ENCODE data around the gene CYP26C1.

The CYP26C1 gene

GRCh38 chr10:93063977-93064660, 3.5 kb downstream of the CYP26C1 start:
- DNase-seq, result no peak

- DNase-seq, result no peak
These were observed 4.5 kb downstream of the CYP26C1 start for GRCh38 chr10:93064874-93065660.

DNA sequence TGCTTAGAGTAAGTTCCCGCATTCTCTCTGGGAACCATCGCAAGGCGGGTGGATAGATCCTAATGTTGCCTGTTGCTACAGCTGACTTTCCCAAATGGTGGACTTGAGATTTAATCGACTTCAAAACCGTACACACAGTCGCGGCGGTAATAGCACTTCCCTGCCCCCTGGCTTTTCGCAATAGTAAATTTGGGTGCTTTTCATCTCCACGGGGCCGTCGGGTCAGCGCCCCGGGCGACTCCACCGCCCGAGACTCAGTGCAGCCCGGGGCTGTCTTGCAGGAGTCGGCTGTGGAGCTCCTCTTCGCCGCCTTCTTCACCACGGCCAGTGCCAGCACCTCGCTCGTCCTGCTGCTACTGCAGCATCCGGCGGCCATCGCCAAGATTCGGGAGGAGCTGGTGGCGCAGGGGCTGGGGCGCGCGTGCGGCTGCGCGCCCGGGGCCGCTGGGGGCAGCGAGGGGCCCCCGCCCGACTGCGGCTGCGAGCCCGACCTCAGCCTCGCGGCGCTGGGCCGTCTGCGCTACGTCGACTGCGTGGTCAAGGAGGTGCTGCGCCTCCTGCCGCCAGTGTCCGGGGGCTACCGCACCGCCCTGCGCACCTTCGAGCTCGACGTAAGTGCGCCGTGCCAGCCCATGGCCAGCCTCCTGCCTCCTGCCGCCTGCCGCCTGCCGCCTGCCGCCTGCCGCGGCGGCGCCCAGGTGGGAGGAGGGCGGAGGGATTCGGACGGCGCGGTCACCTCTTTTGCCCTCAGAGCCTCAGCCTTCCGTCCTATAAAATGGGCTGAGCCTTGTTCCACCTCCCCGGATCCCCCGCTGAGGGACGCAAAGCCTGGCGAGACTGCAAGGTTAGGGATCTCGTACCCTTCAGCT, 5.3 kb downstream of the CYP26C1 start:
- DNase-seq, result no peak

- no peak for DNase-seq
These were observed 5.9 kb downstream of the CYP26C1 start for GRCh38 chr10:93066544-93066913.

- DNase-seq, result no peak
These were observed 7.1 kb downstream of the CYP26C1 start for GRCh38 chr10:93067443-93068365.

- DNase-seq, result peak; percentile 79
These were observed 8.0 kb downstream of the CYP26C1 start for GRCh38 chr10:93068411-93069244.

DNA sequence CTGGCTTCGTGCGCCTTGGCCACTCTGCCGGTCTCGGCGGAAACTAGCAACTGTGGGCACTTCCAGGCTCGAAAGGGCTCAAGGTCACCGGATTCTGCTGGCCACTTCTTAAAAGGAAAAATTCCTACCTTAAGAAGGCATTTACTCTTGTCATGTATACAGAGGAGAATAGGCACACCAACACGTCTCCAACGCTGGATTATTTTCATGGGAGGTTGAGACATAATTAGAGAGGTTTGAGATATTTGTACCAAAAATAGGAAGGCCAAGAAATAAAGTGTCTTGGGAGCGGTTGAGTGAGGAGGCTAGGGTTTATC, 8.6 kb downstream of the CYP26C1 start:
- DNase-seq, result no peak

- DNase-seq, result no peak
These were observed 10.0 kb downstream of the CYP26C1 start for GRCh38 chr10:93070378-93071176.

GRCh38 chr10:93071177-93071472, 10.5 kb downstream of the CYP26C1 start:
- DNase-seq, result no peak

GRCh38 chr10:93071674-93072224, 11.2 kb downstream of the CYP26C1 start:
- peak; percentile 65 for DNase-seq

- DNase-seq, result peak; percentile 65
These were observed 11.7 kb downstream of the CYP26C1 start for GRCh38 chr10:93072225-93072712.

GRCh38 chr10:93072713-93073538, 12.3 kb downstream of the CYP26C1 start:
- no peak for DNase-seq

- peak; percentile 69 for DNase-seq
These were observed 13.0 kb downstream of the CYP26C1 start, which contains the start of gene CYP26A1 for GRCh38 chr10:93073539-93074146. Gene CYP26A1, plus strand, starts transcription at chr10:93073893. Its CDS starts 42 bp downstream, at chr10:93073935.

- peak; percentile 71 for DNase-seq
These were observed 13.6 kb downstream of the CYP26C1 start for GRCh38 chr10:93074147-93074596.

DNA sequence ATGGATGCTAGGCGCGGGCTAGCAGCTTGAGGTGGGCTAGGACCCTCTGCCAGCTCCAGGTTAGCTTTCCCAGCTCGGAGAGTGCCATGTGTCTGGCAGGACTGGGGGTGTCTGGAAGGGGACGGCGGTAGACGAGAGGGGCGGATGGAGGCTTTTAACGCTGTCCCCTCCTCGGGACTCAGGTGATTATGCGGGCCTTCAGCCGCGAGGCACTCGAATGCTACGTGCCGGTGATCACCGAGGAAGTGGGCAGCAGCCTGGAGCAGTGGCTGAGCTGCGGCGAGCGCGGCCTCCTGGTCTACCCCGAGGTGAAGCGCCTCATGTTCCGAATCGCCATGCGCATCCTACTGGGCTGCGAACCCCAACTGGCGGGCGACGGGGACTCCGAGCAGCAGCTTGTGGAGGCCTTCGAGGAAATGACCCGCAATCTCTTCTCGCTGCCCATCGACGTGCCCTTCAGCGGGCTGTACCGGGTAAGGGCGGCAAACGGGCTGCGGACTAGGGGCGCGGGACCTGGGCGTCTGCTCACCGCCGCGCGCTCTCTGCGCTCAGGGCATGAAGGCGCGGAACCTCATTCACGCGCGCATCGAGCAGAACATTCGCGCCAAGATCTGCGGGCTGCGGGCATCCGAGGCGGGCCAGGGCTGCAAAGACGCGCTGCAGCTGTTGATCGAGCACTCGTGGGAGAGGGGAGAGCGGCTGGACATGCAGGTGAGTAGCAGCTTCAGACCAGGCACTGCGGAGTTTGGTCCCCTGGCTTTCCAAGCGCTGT, 14.2 kb downstream of the CYP26C1 start:
- DNase-seq, result peak; percentile 68

- DNase-seq, result no peak
These were observed 15.0 kb downstream of the CYP26C1 start for GRCh38 chr10:93075369-93076221.

Measured in right kidney (tissue), 1 donor.